ENCODE measurements around the gene MBOAT2.
"Not testable (repeated sequence)": the region's sequence is repeated elsewhere in the genome, so short reads cannot be mapped to it uniquely, and the experiment has no call there.

Gene MBOAT2

GRCh38 chr2:8907764-8908288, 95.7 kb downstream of the MBOAT2 start:
- no peak for DNase-seq (ENCODE audit: low read depth in 2 of 3, low spot score in 2 of 3)

GRCh38 chr2:8903924-8904323, 99.6 kb downstream of the MBOAT2 start:
- DNase-seq (ENCODE audit: low read depth in 2 of 3, low spot score in 2 of 3), result not testable (repeated sequence)

- not testable (repeated sequence) for DNase-seq (ENCODE audit: low read depth in 2 of 3, low spot score in 2 of 3)
Observed at GRCh38 chr2:8902757-8903156, 100.7 kb downstream of the MBOAT2 start.

- DNase-seq (ENCODE audit: low read depth in 2 of 3, low spot score in 2 of 3), result not testable (repeated sequence)
Observed at GRCh38 chr2:8897206-8897605, 106.3 kb downstream of the MBOAT2 start.

GRCh38 chr2:8896671-8897070, 106.8 kb downstream of the MBOAT2 start:
- DNase-seq (ENCODE audit: low read depth in 2 of 3, low spot score in 2 of 3), result not testable (repeated sequence)

- not testable (repeated sequence) for DNase-seq (ENCODE audit: low read depth in 2 of 3, low spot score in 2 of 3)
Observed at GRCh38 chr2:8895087-8895912, 108.2 kb downstream of the MBOAT2 start.

- DNase-seq (ENCODE audit: low read depth in 2 of 3, low spot score in 2 of 3), result no peak
Observed at GRCh38 chr2:8893978-8894820, 109.3 kb downstream of the MBOAT2 start.

GRCh38 chr2:8893474-8893873, 110.0 kb downstream of the MBOAT2 start:
- no peak for DNase-seq (ENCODE audit: low read depth in 2 of 3, low spot score in 2 of 3)

- no peak for DNase-seq (ENCODE audit: low read depth in 2 of 3, low spot score in 2 of 3)
Observed at GRCh38 chr2:8892111-8892510, 111.4 kb downstream of the MBOAT2 start.

GRCh38 chr2:8889978-8890377, 113.5 kb downstream of the MBOAT2 start:
- no peak for DNase-seq (ENCODE audit: low read depth in 2 of 3, low spot score in 2 of 3)

- DNase-seq (ENCODE audit: low read depth in 2 of 3, low spot score in 2 of 3), result no peak
Observed at GRCh38 chr2:8888963-8889362, 114.5 kb downstream of the MBOAT2 start.

GRCh38 chr2:8886876-8887275, 116.6 kb downstream of the MBOAT2 start:
- no peak for DNase-seq (ENCODE audit: low read depth in 2 of 3, low spot score in 2 of 3)

- DNase-seq (ENCODE audit: low read depth in 2 of 3, low spot score in 2 of 3), result no peak
Observed at GRCh38 chr2:8886202-8886518, 117.3 kb downstream of the MBOAT2 start.

- no peak for DNase-seq (ENCODE audit: low read depth in 2 of 3, low spot score in 2 of 3)
Observed at GRCh38 chr2:8885449-8886201, 117.9 kb downstream of the MBOAT2 start.

- DNase-seq (ENCODE audit: low read depth in 2 of 3, low spot score in 2 of 3), result no peak
Observed at GRCh38 chr2:8884812-8885211, 118.7 kb downstream of the MBOAT2 start.

- DNase-seq (ENCODE audit: low read depth in 2 of 3, low spot score in 2 of 3), result no peak
Observed at GRCh38 chr2:8882094-8882493, 121.4 kb downstream of the MBOAT2 start.

GRCh38 chr2:8877894-8878293, 125.6 kb downstream of the MBOAT2 start:
- DNase-seq (ENCODE audit: low read depth in 2 of 3, low spot score in 2 of 3), result no peak

GRCh38 chr2:8877332-8877731, 126.2 kb downstream of the MBOAT2 start:
- DNase-seq (ENCODE audit: low read depth in 2 of 3, low spot score in 2 of 3), result no peak

GRCh38 chr2:8876628-8877027, 126.9 kb downstream of the MBOAT2 start:
- no peak for DNase-seq (ENCODE audit: low read depth in 2 of 3, low spot score in 2 of 3)

GRCh38 chr2:8872821-8873432, 130.6 kb downstream of the MBOAT2 start:
- DNase-seq (ENCODE audit: low read depth in 2 of 3, low spot score in 2 of 3), result no peak

GRCh38 chr2:8870441-8870840, 133.0 kb downstream of the MBOAT2 start:
- DNase-seq (ENCODE audit: low read depth in 2 of 3, low spot score in 2 of 3), result no peak

All from activated CD8-positive, alpha-beta memory T cell treated with anti-CD3 and anti-CD28 coated beads for 48 hours (primary cell).